GM12865 (cell line): ENCODE data around the gene GLCCI1.

Experiments used
- DNase-seq: peaks from one replicate; pipeline ENCODE4 v3.0.0; 2010; ENCODE audit warnings: low read depth
- H3K4me3 ChIP-seq: 2 replicates; pipeline ENCODE4 v1.5.1; 2011; ENCODE audit warnings: mild to moderate bottlenecking, low read depth, low read length, control low read depth
- TF ChIP-seq, protein P1 (sequence below): IDR thresholded peaks from 2 replicates; pipeline ENCODE4 v1.5.1; 2011; ENCODE audit warnings: low read length, control low read depth, low read depth, inconsistent platforms; ENCODE audit not compliant: insufficient read depth; ENCODE audit errors: missing control alignments

The GLCCI1 gene

DNA sequence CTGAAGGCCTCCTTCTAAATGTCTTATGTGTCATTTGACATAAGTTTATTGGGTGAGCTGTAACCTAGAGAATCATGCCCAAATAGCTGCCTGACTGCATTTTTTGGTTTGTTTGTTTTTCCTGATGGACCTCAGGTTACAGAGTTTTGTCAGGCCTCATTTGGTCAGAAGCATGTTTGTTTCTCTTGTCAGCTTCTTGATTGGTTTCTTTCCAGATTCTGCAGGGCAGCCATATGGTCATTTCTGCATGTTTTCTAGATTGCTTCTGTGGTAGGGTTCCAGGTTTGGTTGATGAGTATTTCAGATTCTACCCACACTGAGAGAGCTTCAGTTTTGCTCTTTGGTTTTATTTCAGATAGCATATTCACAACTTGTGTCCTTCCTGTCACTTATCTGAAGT, 28.0 kb downstream of the GLCCI1 start:
- no peak overlapping the region for H3K4me3 ChIP-seq
- DNase-seq: peak; percentile 63
- TF ChIP-seq, protein P1, sequence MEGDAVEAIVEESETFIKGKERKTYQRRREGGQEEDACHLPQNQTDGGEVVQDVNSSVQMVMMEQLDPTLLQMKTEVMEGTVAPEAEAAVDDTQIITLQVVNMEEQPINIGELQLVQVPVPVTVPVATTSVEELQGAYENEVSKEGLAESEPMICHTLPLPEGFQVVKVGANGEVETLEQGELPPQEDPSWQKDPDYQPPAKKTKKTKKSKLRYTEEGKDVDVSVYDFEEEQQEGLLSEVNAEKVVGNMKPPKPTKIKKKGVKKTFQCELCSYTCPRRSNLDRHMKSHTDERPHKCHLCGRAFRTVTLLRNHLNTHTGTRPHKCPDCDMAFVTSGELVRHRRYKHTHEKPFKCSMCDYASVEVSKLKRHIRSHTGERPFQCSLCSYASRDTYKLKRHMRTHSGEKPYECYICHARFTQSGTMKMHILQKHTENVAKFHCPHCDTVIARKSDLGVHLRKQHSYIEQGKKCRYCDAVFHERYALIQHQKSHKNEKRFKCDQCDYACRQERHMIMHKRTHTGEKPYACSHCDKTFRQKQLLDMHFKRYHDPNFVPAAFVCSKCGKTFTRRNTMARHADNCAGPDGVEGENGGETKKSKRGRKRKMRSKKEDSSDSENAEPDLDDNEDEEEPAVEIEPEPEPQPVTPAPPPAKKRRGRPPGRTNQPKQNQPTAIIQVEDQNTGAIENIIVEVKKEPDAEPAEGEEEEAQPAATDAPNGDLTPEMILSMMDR: no peak

DNA sequence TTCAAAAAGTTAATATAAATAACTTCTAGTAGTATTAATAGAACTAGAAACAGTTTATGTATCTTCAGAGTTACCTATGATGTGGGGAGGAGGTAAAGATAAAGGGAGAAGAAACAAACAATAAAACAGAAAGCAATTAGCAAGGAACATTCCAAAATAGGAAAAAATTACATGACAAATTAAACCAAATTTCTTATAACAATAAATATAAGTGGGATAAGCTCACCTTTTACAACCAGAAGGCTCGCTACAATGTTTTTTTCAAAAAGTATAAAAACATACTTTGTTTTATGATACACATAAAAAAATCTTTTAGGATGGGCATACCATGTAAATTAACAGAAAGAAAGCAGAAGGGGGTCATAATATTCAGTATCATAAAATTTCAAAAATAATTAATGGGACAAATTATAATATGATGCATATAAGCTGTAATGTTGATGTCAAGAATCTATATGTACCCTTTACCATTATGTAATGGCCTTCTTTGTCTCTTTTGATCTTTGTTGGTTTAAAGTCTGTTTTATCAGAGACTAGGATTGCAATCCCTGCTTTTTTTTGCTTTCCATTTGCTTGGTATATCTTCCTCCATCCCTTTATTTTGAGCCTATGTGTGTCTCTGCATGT, 31.8 kb downstream of the GLCCI1 start:
- DNase-seq: no peak

DNA sequence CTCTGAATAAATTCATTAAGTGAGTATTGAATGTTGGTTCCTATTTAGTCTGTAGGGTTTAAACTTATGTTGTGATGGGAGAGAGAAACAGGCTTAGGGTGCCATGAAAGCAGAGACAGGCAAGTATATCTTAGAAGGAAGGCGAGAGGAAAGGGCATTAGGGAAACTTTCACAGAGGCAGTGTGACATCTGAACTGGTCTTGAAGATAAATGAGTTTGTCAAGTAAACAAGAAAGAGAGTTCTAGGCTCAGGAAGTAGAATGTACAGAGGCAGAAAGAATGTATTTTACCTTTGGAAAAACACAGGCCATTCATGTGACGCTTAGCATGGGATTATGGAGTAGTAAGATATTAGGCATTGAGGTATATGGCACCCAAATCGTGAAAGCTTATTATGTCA, 34.5 kb downstream of the GLCCI1 start:
- H3K4me3 ChIP-seq: no peak overlapping the region
- TF ChIP-seq, protein P1: no peak
- no peak for DNase-seq

More for the DNA sequence above, 31.8 kb downstream of the GLCCI1 start:
- TF ChIP-seq, protein P1: no peak
- no peak overlapping the region for H3K4me3 ChIP-seq

DNA sequence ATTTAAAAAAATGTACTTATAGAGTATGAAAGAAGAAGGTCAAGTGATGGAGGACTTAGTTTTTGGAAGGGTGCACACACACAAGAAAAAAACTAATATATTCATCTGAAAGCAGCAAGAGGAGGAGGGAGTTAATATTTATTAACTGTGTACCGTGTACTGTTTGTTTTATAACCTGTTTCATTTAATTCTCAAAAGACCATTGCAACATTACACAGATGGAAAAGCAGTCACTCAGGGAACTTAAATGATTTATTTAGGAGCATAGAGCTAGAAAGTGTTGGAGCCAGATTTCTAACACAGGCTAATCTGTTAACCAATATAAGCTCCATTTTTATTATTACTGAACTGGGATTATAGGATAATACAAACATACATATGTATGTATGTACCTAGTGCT, 36.7 kb downstream of the GLCCI1 start:
- TF ChIP-seq, protein P1: no peak
- H3K4me3 ChIP-seq: no peak overlapping the region
- no peak for DNase-seq

DNA sequence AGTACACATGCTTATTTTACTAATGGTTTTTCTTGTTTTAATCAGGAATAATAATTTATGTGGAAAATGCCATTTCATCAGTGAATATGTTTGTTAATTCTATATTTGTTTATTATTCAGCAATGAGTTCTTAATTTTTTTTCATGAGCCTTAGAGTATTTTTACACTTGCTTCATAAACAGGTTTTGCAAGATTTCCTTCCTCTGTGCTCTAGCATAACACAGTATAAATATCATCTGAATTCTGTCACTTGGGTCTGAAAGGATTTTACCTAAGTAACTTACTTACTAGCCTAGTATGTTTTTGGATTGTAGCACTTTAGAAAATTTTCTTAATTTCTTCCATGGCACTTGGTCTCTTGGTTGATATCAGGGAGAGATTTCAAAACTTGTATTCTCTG, 45.8 kb downstream of the GLCCI1 start:
- DNase-seq: no peak
- no peak overlapping the region for H3K4me3 ChIP-seq
- TF ChIP-seq, protein P1: no peak

DNA sequence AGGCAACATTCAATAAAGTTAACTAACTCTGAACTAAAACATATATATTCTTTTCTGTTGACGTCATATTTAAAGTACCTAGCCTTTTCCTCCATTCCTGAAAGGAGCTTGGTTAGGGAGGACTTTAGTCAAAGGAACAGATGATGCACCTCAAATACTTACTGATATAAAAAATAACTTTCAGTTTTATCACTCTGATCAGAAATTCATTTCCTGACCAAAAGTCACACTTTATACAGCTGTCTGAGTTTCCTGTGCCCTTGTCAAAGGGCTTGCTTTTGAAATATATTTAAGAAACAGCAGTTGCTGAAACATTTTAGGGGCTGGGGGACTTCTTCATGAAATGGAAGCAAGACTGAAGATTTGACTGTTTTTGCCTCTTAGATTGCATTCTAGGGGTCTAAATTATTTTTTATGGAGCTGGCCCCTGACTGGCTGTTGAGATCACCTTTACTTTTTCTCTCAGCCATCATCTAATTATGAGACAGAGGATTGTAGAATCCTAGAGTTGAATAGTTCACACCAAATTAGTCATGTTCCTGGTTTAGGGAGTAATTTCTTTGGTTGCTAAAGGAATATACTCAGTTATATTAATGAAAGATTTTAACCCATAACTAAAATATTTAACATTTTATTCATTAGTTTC, 46.6 kb downstream of the GLCCI1 start:
- TF ChIP-seq, protein P1: no peak
- no peak overlapping the region for H3K4me3 ChIP-seq
- no peak for DNase-seq

DNA sequence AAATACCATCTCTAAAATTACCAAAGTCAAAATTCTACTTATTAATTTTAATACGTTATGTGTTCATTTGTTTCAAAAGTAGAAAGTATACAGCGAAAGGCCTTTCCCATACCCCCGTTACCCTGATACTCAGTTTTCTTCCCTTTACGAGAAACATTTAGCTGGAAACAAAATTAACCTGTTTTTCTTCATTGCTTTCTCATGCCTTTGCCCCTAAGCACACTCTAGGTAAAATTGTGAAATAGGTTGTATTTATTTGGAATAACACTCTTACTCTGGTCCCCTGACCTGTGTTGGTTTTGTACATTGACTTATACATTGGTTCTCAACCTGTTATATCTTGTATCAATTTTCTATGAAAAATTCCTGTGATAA, 47.1 kb downstream of the GLCCI1 start:
- DNase-seq: no peak
- TF ChIP-seq, protein P1: no peak
- no peak overlapping the region for H3K4me3 ChIP-seq
